Measurements from ENCODE around the gene GCDH.

DNA sequence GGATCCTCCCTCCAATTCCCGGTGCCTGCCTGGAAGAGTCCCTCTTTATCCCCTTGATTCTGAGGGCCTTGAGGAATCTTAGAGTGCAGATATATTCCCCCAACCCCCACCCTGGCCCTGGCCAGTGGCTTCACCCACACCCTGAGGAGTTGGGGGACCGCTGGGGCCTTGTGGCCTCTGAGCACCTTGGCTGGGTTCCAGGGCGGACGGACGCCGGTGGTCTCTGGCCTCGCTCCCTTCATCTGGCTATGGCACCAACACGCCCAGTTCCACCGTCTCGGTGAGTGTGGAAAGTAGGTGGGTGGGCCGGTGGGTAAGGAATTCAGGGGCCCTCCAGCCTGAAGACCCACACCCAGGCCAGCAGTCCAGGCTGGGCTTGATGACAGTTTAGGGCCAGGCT is 47.6 kb upstream of the GCDH start:
- TF ChIP-seq GLIS3 (CRISPR knock-in tag; IDR thresholded peaks at IDR 0.05) = no peak
- TF ChIP-seq OSR1 (CRISPR knock-in tag; IDR thresholded peaks at IDR 0.05) = no peak
